Adrenal gland (tissue), 5 donors: ENCODE results near the gene SLC9C2.

Experiments
- CTCF ChIP-seq, 6 experiments: fragments of 450-650 bp in 4 of 6; fragments of 200-600 bp in 2 of 6; sonication (generic) in 1 of 6; IDR thresholded peaks; 1 replicate in 5 of 6; 2 replicates in 1 of 6; pipeline versions ENCODE4 v1.5.1 to v1.8.0; 2016 to 2021; ENCODE audit warnings: antibody characterized with exemption in 6 of 6, mild to moderate bottlenecking in 2 of 6, moderate library complexity in 1 of 6
- POLR2A ChIP-seq, 2 donors: fragments of 450-650 bp; IDR thresholded peaks; one replicate each; pipeline ENCODE4 v1.6.1; 2017; ENCODE audit warnings: antibody characterized with exemption in 2 of 2, mild to moderate bottlenecking in 2 of 2, moderate library complexity in 1 of 2
- donor health status: DM: no; HTN: no; CAD: no.

- TF ChIP-seq CTCF (IDR thresholded peaks at IDR 0.05) (no peak), POLR2A (IDR thresholded peaks at IDR 0.05) (no peak)
These were observed 5.8 kb upstream of the SLC9C2 start for GRCh38 chr1:173608503-173609216.
